GM10248 (cell line): Measurements from ENCODE around the gene KPNA1.

ENCODE experiments used
- CTCF ChIA-PET: fragments of 300-600 bp; sonication (Branson Sonifier 250); formaldehyde crosslinking; extraction: SDS; loops from one replicate; lab custom pipeline; 2021; ENCODE audit warnings: antibody characterized with exemption; lab: Yijun Ruan, JAX
- POLR2A ChIA-PET: fragments of 350-650 bp; sonication (Branson Sonifier 250); formaldehyde crosslinking; extraction: SDS; loops from one replicate; lab custom pipeline; 2020; ENCODE audit warnings: antibody characterized with exemption; lab: Yijun Ruan, JAX
- DNase-seq: peaks from one replicate; pipeline ENCODE4 v3.0.0; 2012; ENCODE audit errors: extremely low spot score
- CTCF ChIP-seq: IDR thresholded peaks from 2 replicates; pipeline ENCODE4 v1.5.1; 2012; ENCODE audit warnings: mild to moderate bottlenecking, low read depth; ENCODE audit errors: extremely low read depth, missing control alignments, control extremely low read depth

The KPNA1 gene

GRCh38 chr3:122382888-122383666 is 131.7 kb downstream of the KPNA1 start, which contains the start of gene MIX23:
Gene MIX23 (minus strand): TSS chr3:122383231. CDS start chr3:122383224, 7 bp downstream.
- ChIA-PET CTCF (interaction anchor here (0.8 to 2.1 kb wide), 5 partner anchors 10 to 837 kb away, joined by 3 to 23 read pairs (median 4); partner anchors contain the start of gene POLQ), POLR2A (interaction anchor here (0.6 to 1.4 kb wide), 2 partner anchors 21 to 25 kb away, joined by 3 read pairs; no protein-coding TSS in a partner anchor)
- TF ChIP-seq CTCF = no peak
- DNase-seq = peak; percentile 82

GRCh38 chr3:122377975-122378374 is 136.8 kb downstream of the KPNA1 start:
- ChIA-PET CTCF (interaction anchor here (1.8 kb wide), 1 partner anchor 10 kb away, joined by 6 read pairs; no protein-coding TSS in a partner anchor), POLR2A (no interaction called here)
- no peak for TF ChIP-seq CTCF
- no peak for DNase-seq

- ChIA-PET POLR2A (no interaction called here), CTCF (no interaction called here)
- no peak for TF ChIP-seq CTCF
- DNase-seq = no peak
These were observed 140.7 kb downstream of the KPNA1 start for GRCh38 chr3:122374034-122374433.
